ENCODE data around the gene PCDHGA11.
"Not testable (repeated sequence)": the region's sequence is repeated elsewhere in the genome, so short reads cannot be mapped to it uniquely, and the experiment has no call there.

Gene PCDHGA11

DNA sequence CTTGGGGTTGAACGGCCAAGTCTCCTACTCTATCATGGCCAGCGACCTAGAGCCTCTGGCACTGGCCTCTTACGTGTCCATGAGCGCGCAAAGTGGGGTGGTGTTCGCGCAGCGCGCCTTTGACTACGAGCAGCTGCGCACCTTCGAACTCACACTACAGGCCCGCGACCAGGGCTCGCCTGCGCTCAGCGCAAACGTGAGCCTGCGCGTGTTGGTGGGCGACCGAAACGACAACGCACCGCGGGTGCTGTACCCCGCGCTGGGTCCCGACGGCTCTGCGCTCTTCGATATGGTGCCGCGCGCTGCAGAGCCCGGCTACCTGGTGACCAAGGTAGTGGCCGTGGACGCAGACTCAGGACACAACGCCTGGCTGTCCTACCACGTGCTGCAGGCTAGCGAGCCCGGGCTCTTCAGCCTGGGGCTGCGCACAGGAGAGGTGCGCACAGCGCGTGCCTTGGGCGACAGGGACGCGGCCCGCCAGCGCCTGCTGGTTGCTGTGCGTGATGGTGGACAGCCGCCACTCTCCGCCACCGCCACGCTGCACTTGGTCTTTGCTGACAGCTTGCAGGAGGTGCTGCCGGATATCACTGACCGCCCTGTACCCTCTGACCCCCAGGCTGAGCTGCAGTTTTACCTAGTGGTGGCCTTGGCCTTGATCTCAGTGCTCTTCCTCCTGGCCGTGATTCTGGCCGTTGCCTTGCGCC, 21.1 kb upstream of the PCDHGA11 start:
- peaks cover 3% of the 10 kb centered on the region for H3K9me3 ChIP-seq (ENCODE audit: control insufficient read depth, low read length)
- 97% methylated on average over 61 of the region's 61 CpGs for WGBS, 2 experiments
- H3K27ac ChIP-seq (ENCODE audit: insufficient read depth, low read depth, low read length, poor library complexity, severe bottlenecking), result no peak overlapping the region
- H3K4me3 ChIP-seq (ENCODE audit: insufficient read depth, low read depth, low read length), result no peak overlapping the region
- no peaks in the 10 kb centered on the region for H3K36me3 ChIP-seq (ENCODE audit: control insufficient read depth, insufficient read depth, low read length)
- H3K27me3 ChIP-seq (ENCODE audit: control insufficient read depth, insufficient read depth, low read length, poor library complexity, severe bottlenecking), result no peaks in the 10 kb centered on the region
- H3K4me1 ChIP-seq (ENCODE audit: control insufficient read depth, insufficient read depth, low read length), result no peaks in the 10 kb centered on the region

DNA sequence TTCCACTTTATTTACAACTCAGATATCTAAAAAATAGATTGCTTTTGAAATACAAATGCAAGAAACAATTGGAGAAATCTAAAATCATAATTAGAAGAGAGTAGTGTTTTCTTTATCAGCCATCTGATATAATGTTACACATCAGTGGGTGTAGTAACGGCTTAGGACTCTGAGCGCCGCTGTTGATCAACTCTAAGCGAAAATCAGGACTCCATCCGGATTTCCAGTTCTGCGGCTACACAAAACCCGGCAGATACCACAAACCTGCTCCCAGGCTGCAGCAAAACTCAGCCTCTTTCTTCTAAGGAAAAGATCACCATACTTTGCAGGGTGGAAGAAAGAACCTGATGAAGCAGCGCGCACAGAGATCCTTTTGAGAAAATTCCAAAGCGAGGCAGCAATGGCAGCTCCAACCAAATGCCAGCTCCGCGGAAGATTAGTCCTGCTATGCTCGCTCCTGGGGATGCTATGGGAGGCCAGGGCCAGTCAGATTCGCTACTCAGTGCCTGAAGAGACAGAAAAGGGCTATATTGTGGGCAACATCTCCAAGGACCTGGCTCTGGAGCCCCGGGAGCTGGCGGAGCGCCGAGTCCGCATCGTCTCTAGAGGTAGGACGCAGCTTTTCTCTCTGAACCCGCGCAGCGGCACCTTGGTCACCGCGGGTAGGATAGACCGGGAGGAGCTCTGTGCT, 18.2 kb upstream of the PCDHGA11 start, which contains the start of gene PCDHGA9:
Gene PCDHGA9 (plus strand): TSS at position 226 of the 691 bp plus-strand sequence. CDS start 175 bp downstream, at position 401.
- WGBS, 2 experiments, result 95% methylated on average over 27 of the region's 27 CpGs
- Histone ChIP-seq H3K27me3 (ENCODE audit: control insufficient read depth, insufficient read depth, low read length, poor library complexity, severe bottlenecking) (no peaks in the 10 kb centered on the region), H3K4me1 (ENCODE audit: control insufficient read depth, insufficient read depth, low read length) (no peaks in the 10 kb centered on the region), H3K27ac (ENCODE audit: insufficient read depth, low read depth, low read length, poor library complexity, severe bottlenecking) (no peak within 1 kb of the TSS), H3K4me3 (ENCODE audit: insufficient read depth, low read depth, low read length) (no peak within 1 kb of the TSS), H3K9me3 (ENCODE audit: control insufficient read depth, low read length) (peaks cover 3% of the 10 kb centered on the region), H3K36me3 (ENCODE audit: control insufficient read depth, insufficient read depth, low read length) (no peaks in the 10 kb centered on the region)

DNA sequence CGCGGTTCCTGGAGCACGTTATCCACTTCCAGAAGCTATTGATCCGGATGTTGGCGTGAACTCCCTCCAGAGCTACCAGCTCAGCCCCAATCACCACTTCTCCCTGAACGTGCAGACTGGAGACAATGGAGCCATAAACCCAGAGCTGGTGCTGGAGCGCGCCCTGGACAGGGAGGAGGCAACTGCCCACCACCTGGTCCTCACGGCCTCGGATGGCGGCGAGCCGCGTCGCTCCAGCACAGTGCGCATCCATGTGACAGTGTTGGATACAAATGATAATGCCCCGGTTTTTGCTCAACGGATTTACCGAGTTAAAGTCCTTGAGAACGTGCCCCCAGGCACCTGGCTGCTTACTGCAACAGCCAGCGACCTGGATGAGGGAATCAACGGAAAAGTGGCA, 17.5 kb upstream of the PCDHGA11 start:
- 95 to 96% methylated on average over 22 of the region's 22 CpGs for WGBS, 2 experiments
- Histone ChIP-seq H3K27me3 (ENCODE audit: control insufficient read depth, insufficient read depth, low read length, poor library complexity, severe bottlenecking) (no peaks in the 10 kb centered on the region), H3K27ac (ENCODE audit: insufficient read depth, low read depth, low read length, poor library complexity, severe bottlenecking) (no peak overlapping the region), H3K36me3 (ENCODE audit: control insufficient read depth, insufficient read depth, low read length) (no peaks in the 10 kb centered on the region), H3K9me3 (ENCODE audit: control insufficient read depth, low read length) (peaks cover 3% of the 10 kb centered on the region), H3K4me1 (ENCODE audit: control insufficient read depth, insufficient read depth, low read length) (no peaks in the 10 kb centered on the region), H3K4me3 (ENCODE audit: insufficient read depth, low read depth, low read length) (no peak overlapping the region)

DNA sequence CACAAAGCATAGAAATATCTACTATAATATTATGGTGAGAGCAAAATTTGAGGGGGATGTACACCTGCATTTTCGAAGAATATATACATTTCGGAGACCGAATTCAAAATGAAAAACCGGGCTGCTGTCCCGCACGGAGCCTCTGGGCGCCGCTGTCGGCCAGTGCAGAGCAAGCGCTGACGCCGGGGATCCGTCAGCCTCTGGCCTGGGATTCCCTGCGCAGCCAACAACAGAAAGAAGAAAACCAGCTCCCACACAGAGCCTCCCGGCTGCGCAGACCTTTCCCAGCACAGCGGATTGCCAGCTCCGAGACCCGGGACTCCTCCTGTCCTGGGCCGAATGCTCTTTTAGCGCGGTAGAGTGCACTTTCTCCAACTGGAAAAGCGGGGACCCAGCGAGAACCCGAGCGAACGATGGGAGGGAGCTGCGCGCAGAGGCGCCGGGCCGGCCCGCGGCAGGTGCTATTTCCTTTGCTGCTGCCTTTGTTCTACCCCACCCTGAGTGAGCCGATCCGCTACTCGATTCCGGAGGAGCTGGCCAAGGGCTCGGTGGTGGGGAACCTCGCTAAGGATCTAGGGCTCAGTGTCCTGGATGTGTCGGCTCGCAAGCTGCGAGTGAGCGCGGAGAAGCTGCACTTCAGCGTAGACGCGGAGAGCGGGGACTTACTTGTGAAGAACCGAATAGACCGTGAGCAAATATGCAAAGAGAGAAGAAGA, 12.9 kb upstream of the PCDHGA11 start, which contains the start of gene PCDHGB6:
Gene PCDHGB6 (plus strand): TSS at position 232 of the 716 bp plus-strand sequence. CDS start 182 bp downstream, at position 414.
- H3K4me1 ChIP-seq (ENCODE audit: control insufficient read depth, insufficient read depth, low read length); H3K27me3 ChIP-seq (ENCODE audit: control insufficient read depth, insufficient read depth, low read length, poor library complexity, severe bottlenecking); H3K9me3 ChIP-seq (ENCODE audit: control insufficient read depth, low read length): not testable (repeated sequence)
- peaks cover 13% of the 10 kb centered on the region for H3K36me3 ChIP-seq (ENCODE audit: control insufficient read depth, insufficient read depth, low read length)
- 25 to 27% methylated on average over 50 to 51 of the region's 51 CpGs for WGBS, 2 experiments
- H3K27ac ChIP-seq (ENCODE audit: insufficient read depth, low read depth, low read length, poor library complexity, severe bottlenecking), result peak within 1 kb of the TSS; percentile 79
- H3K4me3 ChIP-seq (ENCODE audit: insufficient read depth, low read depth, low read length), result peak within 1 kb of the TSS; percentile 41

DNA sequence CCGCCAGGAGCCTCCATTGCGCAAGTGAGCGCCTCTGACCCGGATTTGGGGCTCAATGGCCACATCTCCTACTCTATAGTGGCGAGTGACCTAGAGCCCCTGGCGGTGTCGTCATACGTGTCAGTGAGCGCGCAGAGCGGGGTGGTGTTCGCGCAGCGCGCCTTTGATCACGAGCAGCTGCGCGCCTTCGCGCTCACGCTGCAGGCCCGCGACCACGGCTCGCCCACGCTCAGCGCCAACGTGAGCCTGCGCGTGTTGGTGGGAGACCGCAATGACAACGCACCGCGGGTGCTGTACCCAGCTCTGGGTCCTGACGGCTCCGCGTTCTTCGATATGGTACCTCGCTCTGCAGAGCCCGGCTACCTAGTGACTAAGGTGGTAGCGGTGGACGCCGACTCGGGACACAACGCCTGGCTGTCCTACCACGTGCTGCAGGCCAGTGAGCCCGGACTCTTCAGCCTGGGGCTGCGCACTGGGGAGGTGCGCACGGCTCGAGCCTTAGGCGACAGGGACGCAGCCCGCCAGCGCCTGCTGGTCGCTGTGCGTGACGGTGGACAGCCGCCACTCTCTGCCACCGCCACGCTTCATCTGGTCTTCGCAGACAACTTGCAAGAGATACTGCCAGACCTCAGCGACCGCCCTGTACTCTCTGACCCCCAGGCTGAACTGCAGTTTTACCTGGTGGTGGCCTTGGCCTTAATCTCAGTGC, 11.1 kb upstream of the PCDHGA11 start:
- Histone ChIP-seq H3K4me1 (ENCODE audit: control insufficient read depth, insufficient read depth, low read length) (no peaks in the 10 kb centered on the region), H3K27ac (ENCODE audit: insufficient read depth, low read depth, low read length, poor library complexity, severe bottlenecking) (no peak overlapping the region), H3K4me3 (ENCODE audit: insufficient read depth, low read depth, low read length) (peak overlapping the region; percentile 5), H3K9me3 (ENCODE audit: control insufficient read depth, low read length) (peaks cover 6% of the 10 kb centered on the region), H3K27me3 (ENCODE audit: control insufficient read depth, insufficient read depth, low read length, poor library complexity, severe bottlenecking) (no peaks in the 10 kb centered on the region), H3K36me3 (ENCODE audit: control insufficient read depth, insufficient read depth, low read length) (peaks cover 29% of the 10 kb centered on the region)
- 97% methylated on average over 64 of the region's 64 CpGs for WGBS, 2 experiments

DNA sequence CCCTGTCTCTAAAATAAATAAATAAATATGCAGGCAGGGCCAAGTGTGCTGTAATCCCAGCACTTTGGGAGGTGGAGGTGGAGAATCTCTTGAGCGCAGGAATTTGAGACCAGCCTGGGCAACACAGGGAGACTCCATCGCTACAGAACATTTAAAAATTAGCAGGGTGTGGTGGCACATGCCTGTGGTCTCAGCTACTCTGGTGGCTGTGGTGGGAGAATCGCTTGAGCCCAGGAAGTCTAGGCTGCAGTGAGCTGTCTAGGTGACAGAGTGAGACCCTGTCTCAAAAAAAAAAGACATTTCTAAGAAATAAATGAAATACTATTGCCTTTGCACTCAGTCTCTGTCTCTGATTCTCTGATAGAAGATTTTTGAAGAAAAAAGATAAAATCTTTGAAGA, 9.3 kb upstream of the PCDHGA11 start:
- peaks cover 43% of the 10 kb centered on the region for H3K36me3 ChIP-seq (ENCODE audit: control insufficient read depth, insufficient read depth, low read length)
- no peaks in the 10 kb centered on the region for H3K4me1 ChIP-seq (ENCODE audit: control insufficient read depth, insufficient read depth, low read length)
- WGBS, 2 experiments, result 92 to 97% methylated on average over 3 of the region's 3 CpGs
- H3K27me3 ChIP-seq (ENCODE audit: control insufficient read depth, insufficient read depth, low read length, poor library complexity, severe bottlenecking), result no peaks in the 10 kb centered on the region
- H3K4me3 ChIP-seq (ENCODE audit: insufficient read depth, low read depth, low read length), result no peak overlapping the region
- no peak overlapping the region for H3K27ac ChIP-seq (ENCODE audit: insufficient read depth, low read depth, low read length, poor library complexity, severe bottlenecking)
- H3K9me3 ChIP-seq (ENCODE audit: control insufficient read depth, low read length), result peaks cover 8% of the 10 kb centered on the region

DNA sequence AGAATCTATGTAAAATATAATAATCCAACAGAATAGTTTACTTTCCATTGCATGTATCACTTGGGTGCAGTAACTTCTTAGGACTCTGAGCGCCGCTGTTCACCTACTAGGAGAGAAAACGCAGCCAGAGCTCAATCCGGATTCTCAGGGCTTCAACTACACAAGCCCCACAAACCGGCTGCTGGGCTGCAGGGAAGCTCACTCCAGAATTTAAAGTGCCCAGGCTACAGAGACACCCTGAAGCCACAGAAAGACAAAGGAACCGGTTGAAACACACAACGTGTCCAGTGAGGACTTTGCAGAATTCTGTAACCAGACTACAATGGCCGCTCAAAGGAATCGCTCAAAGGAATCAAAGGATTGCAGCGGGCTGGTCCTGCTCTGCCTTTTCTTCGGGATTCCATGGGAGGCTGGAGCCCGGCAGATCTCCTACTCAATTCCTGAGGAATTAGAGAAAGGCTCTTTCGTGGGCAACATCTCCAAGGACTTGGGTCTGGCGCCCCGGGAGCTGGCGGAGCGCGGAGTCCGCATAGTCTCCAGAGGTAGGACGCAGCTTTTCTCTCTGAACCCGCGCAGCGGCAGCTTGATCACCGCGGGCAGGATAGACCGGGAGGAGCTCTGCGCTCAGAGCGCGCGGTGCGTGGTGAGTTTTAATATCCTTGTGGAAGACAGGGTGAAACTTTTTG, 7.9 kb upstream of the PCDHGA11 start, which contains the start of gene PCDHGA10:
Gene PCDHGA10 (plus strand): TSS at position 134 of the 686 bp plus-strand sequence. CDS start 189 bp downstream, at position 323.
- peak within 1 kb of the TSS; percentile 17 for H3K27ac ChIP-seq (ENCODE audit: insufficient read depth, low read depth, low read length, poor library complexity, severe bottlenecking)
- WGBS, 2 experiments, result 42 to 49% methylated on average over 31 of the region's 31 CpGs
- peaks cover 48% of the 10 kb centered on the region for H3K36me3 ChIP-seq (ENCODE audit: control insufficient read depth, insufficient read depth, low read length)

DNA sequence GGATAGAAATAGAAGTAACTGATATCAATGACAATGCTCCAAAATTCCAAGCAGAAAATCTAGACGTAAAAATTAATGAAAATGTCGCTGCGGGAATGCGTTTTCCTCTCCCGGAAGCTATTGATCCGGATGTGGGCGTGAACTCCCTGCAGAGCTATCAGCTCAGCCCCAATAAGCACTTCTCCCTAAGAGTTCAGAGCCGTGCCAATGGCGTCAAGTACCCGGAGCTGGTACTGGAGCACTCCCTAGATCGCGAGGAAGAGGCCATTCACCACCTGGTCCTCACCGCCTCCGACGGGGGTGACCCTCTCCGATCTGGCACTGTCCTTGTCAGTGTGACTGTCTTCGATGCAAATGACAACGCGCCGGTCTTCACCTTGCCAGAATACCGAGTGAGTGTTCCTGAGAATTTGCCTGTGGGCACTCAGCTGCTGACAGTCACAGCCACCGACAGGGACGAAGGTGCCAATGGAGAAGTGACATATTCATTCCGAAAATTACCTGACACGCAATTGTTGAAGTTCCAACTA, 7.2 kb upstream of the PCDHGA11 start:
- peaks cover 53% of the 10 kb centered on the region for H3K36me3 ChIP-seq (ENCODE audit: control insufficient read depth, insufficient read depth, low read length)
- H3K27me3 ChIP-seq (ENCODE audit: control insufficient read depth, insufficient read depth, low read length, poor library complexity, severe bottlenecking), result no peaks in the 10 kb centered on the region
- no peaks in the 10 kb centered on the region for H3K4me1 ChIP-seq (ENCODE audit: control insufficient read depth, insufficient read depth, low read length)
- H3K4me3 ChIP-seq (ENCODE audit: insufficient read depth, low read depth, low read length), result peak overlapping the region; percentile 46
- peaks cover 13% of the 10 kb centered on the region for H3K9me3 ChIP-seq (ENCODE audit: control insufficient read depth, low read length)
- H3K27ac ChIP-seq (ENCODE audit: insufficient read depth, low read depth, low read length, poor library complexity, severe bottlenecking), result no peak overlapping the region
- 60 to 65% methylated on average over 25 of the region's 25 CpGs for WGBS, 2 experiments

More for the DNA sequence above, 7.9 kb upstream of the PCDHGA11 start, which contains the start of gene PCDHGA10:
- Histone ChIP-seq H3K9me3 (ENCODE audit: control insufficient read depth, low read length) (peaks cover 8% of the 10 kb centered on the region), H3K4me3 (ENCODE audit: insufficient read depth, low read depth, low read length) (peak within 1 kb of the TSS; percentile 46), H3K27me3 (ENCODE audit: control insufficient read depth, insufficient read depth, low read length, poor library complexity, severe bottlenecking) (no peaks in the 10 kb centered on the region), H3K4me1 (ENCODE audit: control insufficient read depth, insufficient read depth, low read length) (no peaks in the 10 kb centered on the region)
